Fibroblast of mammary gland (primary cell): ENCODE results near the gene SEC14L1.

Experiments used
- DNase-seq: peaks from one replicate; pipeline ENCODE4 v3.0.0-alpha.2; 2010; ENCODE audit warnings: low read depth
- H3K4me3 ChIP-seq: 2 replicates; pipeline ENCODE4 v1.5.1; 2011; ENCODE audit warnings: low read depth, mild to moderate bottlenecking, low read length, moderate library complexity; ENCODE audit not compliant: control insufficient read depth
- TF ChIP-seq, protein P1 (sequence below): conservative IDR thresholded peaks from 2 replicates; pipeline ENCODE4 v1.5.1; 2011; ENCODE audit warnings: low read depth, low read length, inconsistent platforms; ENCODE audit not compliant: control insufficient read depth, insufficient read depth

SEC14L1 gene

DNA sequence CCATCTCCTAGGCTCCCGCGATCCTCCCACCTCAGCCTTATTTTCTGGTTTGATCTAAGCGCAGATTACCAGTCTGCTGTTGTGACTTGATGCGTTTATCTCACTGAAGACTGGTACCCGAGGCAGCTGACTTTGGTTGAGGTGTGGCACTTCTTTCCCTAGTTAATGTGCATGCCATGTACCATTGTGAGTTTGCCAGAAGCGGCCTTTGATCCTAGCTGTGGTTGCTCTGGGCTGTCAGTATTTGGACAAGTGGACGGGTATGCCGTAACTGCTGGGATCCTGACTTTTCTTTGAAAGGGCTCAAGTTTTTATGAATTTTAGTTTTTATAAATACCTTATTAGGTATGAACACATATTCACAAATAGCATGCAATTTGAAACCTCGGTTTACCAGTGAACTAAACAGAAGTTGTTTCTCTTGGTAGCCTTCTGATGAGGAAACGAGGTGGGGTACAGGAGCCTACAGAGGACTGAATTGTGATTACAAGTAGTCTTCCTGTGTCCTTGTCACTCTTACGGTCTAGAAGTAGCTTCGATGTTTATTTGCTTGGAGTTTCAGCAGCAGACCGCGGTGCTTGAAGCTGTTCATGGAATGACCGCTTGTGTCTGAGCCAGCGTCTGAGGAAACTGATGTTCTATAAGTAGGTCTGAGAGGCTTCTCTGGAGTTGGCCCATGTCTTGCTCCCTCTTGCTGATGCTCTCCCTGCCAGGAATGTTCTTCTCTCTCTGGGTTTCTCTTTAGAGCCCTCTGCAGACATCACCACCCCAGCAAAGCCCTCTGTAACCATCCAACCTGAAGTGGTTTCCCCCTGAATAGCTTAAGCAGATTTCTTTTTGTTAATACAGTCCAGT lies 40.0 kb downstream of the SEC14L1 start:
- H3K4me3 ChIP-seq = no peak overlapping the region
- TF ChIP-seq, protein P1, sequence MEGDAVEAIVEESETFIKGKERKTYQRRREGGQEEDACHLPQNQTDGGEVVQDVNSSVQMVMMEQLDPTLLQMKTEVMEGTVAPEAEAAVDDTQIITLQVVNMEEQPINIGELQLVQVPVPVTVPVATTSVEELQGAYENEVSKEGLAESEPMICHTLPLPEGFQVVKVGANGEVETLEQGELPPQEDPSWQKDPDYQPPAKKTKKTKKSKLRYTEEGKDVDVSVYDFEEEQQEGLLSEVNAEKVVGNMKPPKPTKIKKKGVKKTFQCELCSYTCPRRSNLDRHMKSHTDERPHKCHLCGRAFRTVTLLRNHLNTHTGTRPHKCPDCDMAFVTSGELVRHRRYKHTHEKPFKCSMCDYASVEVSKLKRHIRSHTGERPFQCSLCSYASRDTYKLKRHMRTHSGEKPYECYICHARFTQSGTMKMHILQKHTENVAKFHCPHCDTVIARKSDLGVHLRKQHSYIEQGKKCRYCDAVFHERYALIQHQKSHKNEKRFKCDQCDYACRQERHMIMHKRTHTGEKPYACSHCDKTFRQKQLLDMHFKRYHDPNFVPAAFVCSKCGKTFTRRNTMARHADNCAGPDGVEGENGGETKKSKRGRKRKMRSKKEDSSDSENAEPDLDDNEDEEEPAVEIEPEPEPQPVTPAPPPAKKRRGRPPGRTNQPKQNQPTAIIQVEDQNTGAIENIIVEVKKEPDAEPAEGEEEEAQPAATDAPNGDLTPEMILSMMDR = no peak
- no peak for DNase-seq

DNA sequence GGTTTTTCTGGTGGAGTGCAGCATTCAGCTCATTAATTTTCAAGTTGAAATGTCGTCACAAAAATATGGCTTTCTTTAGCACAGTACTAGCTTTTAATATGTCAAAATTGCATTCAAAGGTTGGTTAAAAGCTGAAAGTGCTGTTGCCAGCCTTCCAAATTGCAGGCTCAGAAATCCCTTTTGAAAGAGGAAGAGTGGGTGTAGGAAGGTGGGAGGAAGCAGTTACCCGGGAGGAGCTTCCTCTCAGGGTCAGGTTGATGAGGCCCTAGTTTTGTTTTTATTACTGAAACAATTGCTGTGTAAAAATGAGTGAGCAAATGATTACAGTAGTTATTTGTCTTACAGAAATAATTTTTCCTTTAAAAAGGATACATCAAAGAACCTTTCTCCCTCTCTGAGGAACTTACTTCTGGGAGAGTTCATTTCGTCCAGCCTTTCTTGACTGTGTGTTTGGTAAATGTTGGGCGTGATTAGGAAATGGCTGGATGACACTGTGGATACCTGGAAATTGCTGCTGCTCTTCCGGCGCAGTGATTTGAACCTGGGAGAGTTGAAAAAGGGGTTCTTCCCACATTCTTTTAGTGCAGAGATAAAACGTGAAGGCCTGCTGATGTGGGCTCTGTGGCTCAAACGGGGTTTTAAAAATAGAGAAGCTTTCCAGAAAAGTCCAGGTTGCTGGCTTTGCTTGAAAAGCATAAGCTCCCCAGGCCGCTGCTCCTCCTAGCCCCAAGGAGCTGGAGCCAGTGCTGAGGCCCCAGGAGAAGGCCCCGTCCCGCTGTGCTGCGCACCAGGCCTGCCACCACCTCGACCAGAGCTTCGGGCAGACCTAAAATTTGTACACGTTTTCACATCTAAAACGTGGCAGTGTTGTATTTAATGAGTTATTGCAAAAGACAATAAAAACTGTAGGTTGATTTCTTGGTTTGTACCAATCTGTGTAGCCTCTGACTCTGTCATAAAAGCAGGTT lies 41.7 kb downstream of the SEC14L1 start:
- TF ChIP-seq, protein P1 = no peak
- no peak overlapping the region for H3K4me3 ChIP-seq
- DNase-seq = no peak

DNA sequence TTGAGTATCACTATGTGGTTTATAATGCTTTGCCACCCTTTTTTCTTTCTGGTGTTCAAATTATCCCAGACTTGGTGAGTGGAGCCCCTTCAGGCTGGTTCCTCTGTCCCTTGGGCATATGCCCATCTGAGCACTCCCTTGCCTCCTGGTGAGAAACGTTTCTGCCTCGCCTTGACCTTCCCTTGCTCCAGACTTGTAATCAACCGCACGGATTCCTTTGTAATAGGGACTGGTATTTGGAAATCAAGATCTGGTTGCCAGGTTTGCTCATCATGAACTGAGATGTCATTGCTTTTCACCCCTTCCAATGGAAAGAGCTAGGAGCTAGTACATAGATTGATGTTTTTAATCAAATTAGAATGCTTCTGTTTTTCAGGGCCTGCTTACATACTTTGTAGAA lies 43.7 kb downstream of the SEC14L1 start:
- peak; percentile 74 for DNase-seq
- TF ChIP-seq, protein P1 = no peak
- H3K4me3 ChIP-seq = no peak overlapping the region

DNA sequence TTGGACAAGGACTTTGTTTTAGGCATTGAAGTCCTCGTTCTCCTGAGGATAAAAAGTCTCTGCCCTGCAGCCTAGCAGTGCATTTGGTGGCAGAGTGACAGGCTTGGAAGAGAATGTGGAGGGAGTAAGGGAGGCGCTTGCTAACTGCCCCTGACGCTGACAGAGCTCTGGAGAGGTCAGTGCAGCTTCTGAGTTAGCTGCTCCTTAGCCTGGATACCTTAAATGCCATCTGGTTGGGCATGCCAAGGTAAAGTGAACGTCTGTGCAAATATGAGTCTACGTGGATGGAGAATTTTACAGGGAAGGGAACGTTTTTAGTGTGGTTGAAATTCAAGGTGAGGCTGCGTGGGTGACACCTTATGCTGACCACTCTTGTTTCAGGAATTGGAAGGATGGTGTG lies 44.4 kb downstream of the SEC14L1 start:
- TF ChIP-seq, protein P1 = no peak

DNA sequence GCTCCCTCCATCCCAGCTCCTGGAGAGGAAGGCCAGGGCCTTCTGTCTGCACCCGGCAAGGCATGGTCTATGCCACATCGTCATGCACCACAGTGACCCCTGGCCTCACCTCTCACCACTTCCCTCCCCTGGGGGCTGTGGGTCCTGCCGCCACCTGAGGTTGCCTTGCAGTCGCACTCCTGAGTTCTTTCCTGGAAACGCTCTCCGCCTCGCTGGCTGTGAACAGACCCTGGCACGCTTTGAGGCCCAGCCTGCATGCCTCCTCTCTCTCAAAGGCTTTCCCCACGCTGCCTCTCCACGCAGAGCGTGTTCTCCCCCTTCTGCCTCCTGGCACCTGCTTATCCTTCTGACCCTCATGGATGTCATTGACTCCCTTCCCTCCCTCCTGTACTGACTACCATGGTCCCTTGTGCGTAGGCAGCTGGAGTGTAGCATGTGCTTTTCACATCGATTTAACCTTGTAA lies 45.4 kb downstream of the SEC14L1 start:
- DNase-seq = no peak
- TF ChIP-seq, protein P1 = no peak
- H3K4me3 ChIP-seq = no peak overlapping the region

More for the DNA sequence above, 44.4 kb downstream of the SEC14L1 start:
- H3K4me3 ChIP-seq = no peak overlapping the region
- DNase-seq = no peak
